ENCODE data around the gene ZNF746. TPM values are rescaled to one million over a fixed set of nuclear protein-coding genes. Genes with fewer than 3 reads are reported as not detected.

The ZNF746 gene
- total RNA-seq, 2 donors from 2014 or later: 28.1 to 29.2 TPM

DNA sequence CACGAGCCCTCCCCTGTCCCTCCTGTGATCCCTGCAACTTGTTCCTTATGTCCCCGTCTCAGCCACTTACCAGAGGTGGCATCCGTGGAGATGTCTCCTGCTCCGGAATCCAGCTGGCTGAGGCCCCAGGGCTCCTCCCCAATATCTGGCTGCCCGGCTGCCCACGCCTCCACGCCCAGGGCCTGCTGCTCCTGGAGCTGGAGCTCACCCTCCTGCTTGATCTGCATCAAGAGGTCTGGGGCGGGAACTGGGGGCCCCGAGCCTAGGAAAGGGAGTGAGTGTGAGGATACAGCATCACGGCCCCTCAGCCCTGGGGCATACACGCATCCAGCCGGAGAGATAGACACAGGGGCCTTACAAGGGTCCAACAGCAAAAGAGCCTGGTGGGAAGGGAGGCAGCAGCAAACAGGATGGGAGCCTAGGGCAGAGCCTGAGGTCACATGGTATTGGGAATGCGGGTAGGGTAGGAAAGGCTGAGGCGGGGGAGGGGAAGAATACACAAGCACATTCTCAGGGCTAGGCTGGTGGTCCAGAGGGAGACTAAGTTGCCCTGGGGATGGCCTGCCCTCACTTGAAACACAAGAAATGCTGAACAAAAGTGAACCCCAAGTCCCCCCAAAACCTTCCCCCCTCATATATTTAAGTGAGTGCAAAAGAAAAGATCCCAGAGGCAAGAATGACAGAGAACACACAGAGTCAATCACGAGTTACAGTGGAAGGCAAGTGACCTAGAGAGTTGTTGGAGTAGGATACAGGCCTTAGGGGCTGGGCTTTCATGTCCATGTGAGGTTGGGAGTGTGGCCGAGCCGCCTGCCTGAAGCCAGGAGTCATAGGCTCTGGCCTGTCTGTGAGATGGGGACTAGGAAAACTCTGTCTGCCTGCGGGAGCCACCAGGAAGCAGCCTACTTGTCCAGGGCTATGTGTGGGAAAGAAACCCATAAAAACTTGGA is 19.8 kb downstream of the ZNF746 start:
- Mint-ChIP-seq H3K27me3 (no peaks in the 10 kb centered on the region), H3K4me1 (peaks cover 3% of the 10 kb centered on the region), H3K27ac (no peak overlapping the region), H3K36me3 (ENCODE audit: low read depth) (peaks cover 10% of the 10 kb centered on the region), H3K4me3 (no peak overlapping the region)
- no peaks in the 10 kb centered on the region for H3K9me3 ChIP-seq (ENCODE audit: control insufficient read depth, low read length, poor library complexity, severe bottlenecking)
- no peak for DNase-seq
- ATAC-seq: no peak

- Mint-ChIP-seq H3K27me3 (no peaks in the 10 kb centered on the region), H3K4me3 (no peak overlapping the region), H3K4me1 (peaks cover 3% of the 10 kb centered on the region), H3K27ac (no peak overlapping the region), H3K36me3 (ENCODE audit: low read depth) (peaks cover 10% of the 10 kb centered on the region)
- DNase-seq: no peak
- no peaks in the 10 kb centered on the region for H3K9me3 ChIP-seq (ENCODE audit: control insufficient read depth, low read length, poor library complexity, severe bottlenecking)
- no peak for ATAC-seq
These were observed 20.8 kb downstream of the ZNF746 start for GRCh38 chr7:149476791-149477190.

GRCh38 chr7:149475121-149476045 is 22.2 kb downstream of the ZNF746 start:
- no peaks in the 10 kb centered on the region for H3K9me3 ChIP-seq (ENCODE audit: control insufficient read depth, low read length, poor library complexity, severe bottlenecking)
- Mint-ChIP-seq H3K4me1 (peaks cover 3% of the 10 kb centered on the region), H3K27me3 (no peaks in the 10 kb centered on the region), H3K27ac (no peak overlapping the region), H3K36me3 (ENCODE audit: low read depth) (peaks cover 12% of the 10 kb centered on the region), H3K4me3 (no peak overlapping the region)
- ATAC-seq (no peak), DNase-seq (no peak)

DNA sequence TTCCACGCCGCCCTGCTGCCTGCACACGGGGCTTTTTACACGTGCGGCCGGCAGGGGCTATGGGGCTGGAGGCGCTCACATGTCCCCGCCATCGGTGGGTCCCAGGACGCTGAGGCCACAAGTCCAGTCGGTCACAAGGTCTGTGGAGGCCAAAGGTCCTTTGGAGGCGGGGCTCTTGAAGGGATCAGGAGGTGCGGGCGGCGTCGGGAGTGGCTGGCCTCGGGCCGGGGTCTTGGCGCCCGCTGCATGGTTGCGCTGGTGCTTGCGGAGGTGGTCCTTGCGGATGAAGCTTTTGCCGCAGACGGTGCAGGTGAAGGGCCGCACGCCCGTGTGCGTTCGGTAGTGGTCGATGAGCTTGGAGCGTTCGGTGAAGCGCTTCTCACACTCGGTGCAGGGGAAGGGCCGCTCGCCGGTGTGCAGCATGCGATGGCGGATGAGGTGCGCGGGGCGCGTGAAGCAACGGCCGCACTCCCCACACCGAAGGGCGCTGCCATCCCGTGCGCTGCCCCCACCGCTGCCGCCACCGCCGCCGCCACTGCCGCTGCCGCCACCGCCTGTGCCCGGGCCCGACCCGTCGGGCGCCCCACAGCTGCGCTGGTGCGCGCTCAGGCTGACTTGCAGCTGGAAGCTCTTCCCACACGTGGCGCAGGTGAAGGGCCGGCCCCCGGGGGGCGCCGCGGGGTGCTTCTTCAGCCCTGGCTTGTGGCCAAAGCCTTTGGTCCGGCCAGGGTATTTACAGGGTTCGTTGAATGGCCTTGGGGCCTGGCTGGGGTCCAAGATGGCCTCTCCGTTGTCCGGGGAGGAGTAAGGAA is 23.1 kb downstream of the ZNF746 start:
- ATAC-seq (no peak), DNase-seq (no peak)
- no peak overlapping the region for H3K27ac Mint-ChIP-seq
- H3K27me3 Mint-ChIP-seq: no peaks in the 10 kb centered on the region
- peaks cover 15% of the 10 kb centered on the region for H3K36me3 Mint-ChIP-seq (ENCODE audit: low read depth)
- peaks cover 3% of the 10 kb centered on the region for H3K4me1 Mint-ChIP-seq
- H3K4me3 Mint-ChIP-seq: no peak overlapping the region
- H3K9me3 ChIP-seq (ENCODE audit: control insufficient read depth, low read length, poor library complexity, severe bottlenecking): no peaks in the 10 kb centered on the region

DNA sequence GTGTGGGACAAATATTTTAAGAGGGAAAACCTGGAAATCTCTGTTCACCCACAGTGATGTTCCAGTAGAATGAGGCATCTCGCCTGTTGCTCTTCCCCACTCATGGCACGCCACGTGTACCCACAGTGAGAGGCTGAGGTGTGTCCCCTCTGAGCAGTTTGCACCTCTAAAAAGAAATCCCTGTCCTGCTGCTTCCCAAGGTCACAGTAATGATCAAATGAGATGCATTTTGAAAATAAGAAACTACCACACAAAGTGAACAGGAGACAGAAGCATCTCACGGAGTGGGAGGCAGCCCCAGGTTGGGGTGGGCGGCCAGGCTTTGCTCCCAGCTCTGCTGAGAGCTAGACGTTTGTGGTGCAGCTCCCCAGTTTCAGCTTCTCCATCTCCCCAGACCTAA is 24.4 kb downstream of the ZNF746 start:
- no peak for ATAC-seq
- H3K9me3 ChIP-seq (ENCODE audit: control insufficient read depth, low read length, poor library complexity, severe bottlenecking): no peaks in the 10 kb centered on the region
- no peak overlapping the region for H3K27ac Mint-ChIP-seq
- H3K4me3 Mint-ChIP-seq: no peak overlapping the region
- no peaks in the 10 kb centered on the region for H3K27me3 Mint-ChIP-seq
- peaks cover 3% of the 10 kb centered on the region for H3K4me1 Mint-ChIP-seq
- H3K36me3 Mint-ChIP-seq (ENCODE audit: low read depth): peaks cover 10% of the 10 kb centered on the region
- DNase-seq: no peak

DNA sequence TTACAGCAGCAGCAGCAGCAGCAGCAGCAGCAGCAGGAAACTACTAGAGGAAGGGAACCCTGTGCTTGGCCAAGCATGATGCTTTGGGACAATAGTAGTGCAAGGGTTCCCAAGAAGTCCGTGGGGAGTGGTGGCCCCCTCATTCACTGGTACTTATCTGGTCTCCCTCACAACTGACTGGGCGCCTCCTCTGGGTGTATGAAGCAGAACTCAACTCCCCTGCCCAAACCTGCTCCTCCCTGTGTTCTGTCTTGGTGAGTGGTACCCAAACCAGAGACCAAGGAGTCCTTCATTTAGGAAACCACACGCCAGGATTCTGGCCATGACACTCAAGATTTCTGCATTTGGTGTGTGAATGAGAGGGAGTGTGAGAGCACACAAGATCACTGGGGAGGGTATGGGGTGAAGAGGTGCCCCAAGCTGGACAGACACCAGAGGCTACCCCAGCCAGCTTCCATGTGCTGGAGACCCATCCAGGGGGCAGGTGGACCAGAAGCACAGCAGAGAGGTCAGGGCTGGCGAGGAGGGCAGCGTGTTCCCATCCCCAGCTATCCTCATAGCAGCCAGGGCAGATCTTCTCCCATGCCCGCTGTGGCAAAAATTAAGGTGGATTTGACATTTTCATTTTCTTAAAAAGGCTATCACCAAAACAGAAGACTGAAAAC is 26.2 kb downstream of the ZNF746 start:
- DNase-seq (no peak), ATAC-seq (no peak)
- no peak overlapping the region for H3K27ac Mint-ChIP-seq
- H3K4me1 Mint-ChIP-seq: no peaks in the 10 kb centered on the region
- peaks cover 8% of the 10 kb centered on the region for H3K36me3 Mint-ChIP-seq (ENCODE audit: low read depth)
- H3K27me3 Mint-ChIP-seq: no peaks in the 10 kb centered on the region
- no peaks in the 10 kb centered on the region for H3K9me3 ChIP-seq (ENCODE audit: control insufficient read depth, low read length, poor library complexity, severe bottlenecking)
- no peak overlapping the region for H3K4me3 Mint-ChIP-seq

- ATAC-seq (no peak), DNase-seq (no peak)
- H3K9me3 ChIP-seq (ENCODE audit: control insufficient read depth, low read length, poor library complexity, severe bottlenecking): peaks cover 3% of the 10 kb centered on the region
- Mint-ChIP-seq H3K4me1 (no peaks in the 10 kb centered on the region), H3K27me3 (peaks cover 8% of the 10 kb centered on the region), H3K36me3 (ENCODE audit: low read depth) (peaks cover 8% of the 10 kb centered on the region), H3K27ac (no peak overlapping the region), H3K4me3 (no peak overlapping the region)
These were observed 27.8 kb downstream of the ZNF746 start for GRCh38 chr7:149469806-149470205.

DNA sequence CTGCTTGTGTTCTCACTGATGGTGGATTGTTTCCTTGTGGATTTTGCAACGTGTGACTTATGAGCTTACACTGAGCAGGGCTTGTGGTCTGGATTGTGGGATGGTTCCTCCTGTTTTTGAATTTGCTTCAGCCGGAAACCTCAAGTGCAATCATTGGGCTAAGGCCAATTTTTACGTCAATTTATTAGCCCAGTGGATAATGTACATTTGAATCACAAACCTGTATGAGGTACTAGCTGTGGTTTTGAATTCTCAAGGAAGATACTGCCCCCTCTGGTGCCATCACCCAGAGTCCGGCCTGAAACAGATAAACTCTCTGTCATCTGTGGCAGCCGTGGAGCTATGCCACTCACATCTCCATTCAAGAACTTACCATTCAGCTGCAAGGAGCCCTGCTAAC is 29.4 kb downstream of the ZNF746 start:
- Mint-ChIP-seq H3K4me3 (no peak overlapping the region), H3K27ac (no peak overlapping the region), H3K27me3 (peaks cover 14% of the 10 kb centered on the region), H3K4me1 (no peaks in the 10 kb centered on the region), H3K36me3 (ENCODE audit: low read depth) (peaks cover 5% of the 10 kb centered on the region)
- no peak for ATAC-seq
- DNase-seq: no peak
- H3K9me3 ChIP-seq (ENCODE audit: control insufficient read depth, low read length, poor library complexity, severe bottlenecking): peaks cover 3% of the 10 kb centered on the region

GRCh38 chr7:149467321-149467859 is 30.2 kb downstream of the ZNF746 start:
- Mint-ChIP-seq H3K36me3 (ENCODE audit: low read depth) (peaks cover 5% of the 10 kb centered on the region), H3K27me3 (peaks cover 14% of the 10 kb centered on the region), H3K4me3 (no peak overlapping the region), H3K4me1 (no peaks in the 10 kb centered on the region), H3K27ac (no peak overlapping the region)
- peaks cover 3% of the 10 kb centered on the region for H3K9me3 ChIP-seq (ENCODE audit: control insufficient read depth, low read length, poor library complexity, severe bottlenecking)
- DNase-seq (no peak), ATAC-seq (no peak)

DNA sequence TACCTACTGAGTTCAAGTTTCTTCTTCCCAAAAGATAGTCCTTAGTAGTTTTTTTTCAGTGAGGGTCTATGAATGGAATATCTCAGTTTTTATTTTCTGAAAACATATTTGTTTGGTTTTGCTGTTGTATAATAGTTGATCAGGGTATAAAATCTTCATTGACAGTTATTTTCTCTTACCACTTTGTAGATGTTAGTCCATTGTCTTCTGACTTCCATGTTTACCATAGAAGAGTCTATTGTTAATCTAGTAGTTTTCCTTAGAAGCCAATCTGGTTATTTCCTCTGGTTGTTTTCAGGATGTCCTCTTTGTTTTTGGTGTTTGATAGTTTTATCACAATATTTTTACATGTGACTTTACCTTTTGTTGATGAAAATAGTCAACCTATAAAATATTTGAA is 31.2 kb downstream of the ZNF746 start:
- no peak for DNase-seq
- H3K4me3 Mint-ChIP-seq: no peak overlapping the region
- no peak for ATAC-seq
- peaks cover 3% of the 10 kb centered on the region for H3K9me3 ChIP-seq (ENCODE audit: control insufficient read depth, low read length, poor library complexity, severe bottlenecking)
- no peak overlapping the region for H3K27ac Mint-ChIP-seq
- no peaks in the 10 kb centered on the region for H3K4me1 Mint-ChIP-seq
- peaks cover 14% of the 10 kb centered on the region for H3K27me3 Mint-ChIP-seq
- peaks cover 4% of the 10 kb centered on the region for H3K36me3 Mint-ChIP-seq (ENCODE audit: low read depth)

DNA sequence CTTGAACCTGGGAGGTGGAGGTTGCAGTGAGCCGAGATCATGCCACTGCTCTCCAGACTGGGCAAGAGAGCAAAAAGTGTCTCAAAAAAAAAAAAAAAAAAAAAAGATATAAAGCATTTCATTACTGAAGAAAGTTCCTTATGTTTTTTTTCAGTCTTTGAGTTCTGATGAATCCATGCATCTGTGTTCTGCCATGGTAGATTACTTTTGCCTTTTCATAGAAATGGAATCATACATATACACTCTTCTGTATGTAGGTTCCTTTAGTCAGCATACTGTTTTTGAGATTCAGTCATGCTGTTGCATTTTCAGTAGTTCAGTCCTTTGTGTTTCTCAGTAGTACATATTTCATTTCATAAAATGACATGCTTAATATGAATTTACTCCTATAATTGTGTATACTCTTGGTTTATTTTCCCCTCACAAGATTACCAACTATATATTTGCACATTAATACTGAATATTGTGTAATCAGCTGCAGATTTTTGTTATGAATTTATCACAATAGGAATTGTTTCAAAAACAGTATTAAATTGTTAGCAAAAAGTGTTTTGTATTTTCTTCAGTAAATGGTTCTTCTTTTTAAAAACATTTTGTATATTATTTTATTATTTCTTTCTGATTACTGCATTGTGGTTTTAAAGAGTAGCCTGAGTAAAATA is 34.0 kb downstream of the ZNF746 start:
- DNase-seq (no peak), ATAC-seq (no peak)
- Mint-ChIP-seq H3K27me3 (peaks cover 14% of the 10 kb centered on the region), H3K27ac (no peak overlapping the region), H3K4me1 (peaks cover 7% of the 10 kb centered on the region), H3K4me3 (no peak overlapping the region), H3K36me3 (ENCODE audit: low read depth) (no peaks in the 10 kb centered on the region)
- peaks cover 3% of the 10 kb centered on the region for H3K9me3 ChIP-seq (ENCODE audit: control insufficient read depth, low read length, poor library complexity, severe bottlenecking)

- H3K4me3 Mint-ChIP-seq: peak overlapping the region; percentile 51
- peaks cover 14% of the 10 kb centered on the region for H3K27me3 Mint-ChIP-seq
- peaks cover 17% of the 10 kb centered on the region for H3K4me1 Mint-ChIP-seq
- H3K9me3 ChIP-seq (ENCODE audit: control insufficient read depth, low read length, poor library complexity, severe bottlenecking): peaks cover 3% of the 10 kb centered on the region
- DNase-seq: no peak
- no peak for ATAC-seq
- no peaks in the 10 kb centered on the region for H3K36me3 Mint-ChIP-seq (ENCODE audit: low read depth)
- no peak overlapping the region for H3K27ac Mint-ChIP-seq
These were observed 35.5 kb downstream of the ZNF746 start for GRCh38 chr7:149462101-149462520.

All from T-helper 17 cell (primary cell).